Sigmoid colon (tissue), 7 donors: ENCODE data around the gene DLEU7. TPM values are rescaled to one million over a fixed set of nuclear protein-coding genes. Genes with fewer than 3 reads are reported as not detected.

Source experiments
- DNase-seq: peaks from one replicate; pipeline ENCODE4 v3.0.0-alpha.2; 2019
- H3K27ac ChIP-seq, 4 donors: fragments of 200-600 bp; sonication (generic); one replicate each; pipeline ENCODE4 v1.5.1; 2016 to 2019; ENCODE audit warnings: mild to moderate bottlenecking in 1 of 4
- H3K27me3 ChIP-seq, 3 donors: fragments of 200-600 bp; sonication (generic); one replicate each; pipeline ENCODE4 v1.5.1; 2019; ENCODE audit warnings: mild to moderate bottlenecking in 1 of 3
- H3K36me3 ChIP-seq, 4 donors: fragments of 200-600 bp; sonication (generic); one replicate each; pipeline ENCODE4 v1.5.1; 2016 to 2019
- H3K4me1 ChIP-seq, 4 donors: fragments of 200-600 bp; sonication (generic); one replicate each; pipeline ENCODE4 v1.5.1; 2017 to 2019
- H3K4me3 ChIP-seq, 4 donors: fragments of 200-600 bp; sonication (generic); one replicate each; pipeline ENCODE4 v1.5.1; 2017 to 2019; ENCODE audit warnings: mild to moderate bottlenecking in 2 of 4, moderate library complexity in 1 of 4
- H3K9me3 ChIP-seq, 4 donors: fragments of 200-600 bp in 3 of 4; sonication (generic) in 3 of 4; one replicate each; pipeline versions ENCODE4 v1.5.1 to v1.6.1; 2013 to 2019
- CTCF ChIP-seq, 4 experiments: fragments of 450-650 bp in 3 of 4; fragments of 200-600 bp in 1 of 4; IDR thresholded peaks; one replicate each; pipeline ENCODE4 v1.5.1; 2016 to 2019; ENCODE audit warnings: antibody characterized with exemption in 4 of 4, mild to moderate bottlenecking in 3 of 4, moderate library complexity in 2 of 4
- EP300 ChIP-seq, 4 donors: sonication (generic); formaldehyde crosslinking; IDR thresholded peaks; one replicate each; pipeline ENCODE4 v1.6.1; 2017; ENCODE audit warnings: antibody characterized with exemption in 4 of 4
- POLR2A ChIP-seq, 2 donors: fragments of 450-650 bp; IDR thresholded peaks; one replicate each; pipeline ENCODE4 v1.6.1; 2016; ENCODE audit warnings: antibody characterized with exemption in 2 of 2, mild to moderate bottlenecking in 2 of 2, moderate library complexity in 2 of 2
- POLR2AphosphoS5 ChIP-seq, 4 donors: sonication (generic); formaldehyde crosslinking; IDR thresholded peaks; one replicate each; pipeline ENCODE4 v1.6.1; 2017; ENCODE audit warnings: antibody characterized with exemption in 4 of 4
- WGBS, 2 donors: extraction: QIAGEN DNeasy Blood & Tissue Kit; methylation state at CpG; one replicate each; pipeline ENCODE4 v1.1.7; 2013; 5-methylcytosine and 5-hydroxymethylcytosine counted together
- intact Hi-C: fragments of 100-400 bp; cut with DNase I; formaldehyde crosslinking; loops from one replicate; pipeline ENCODE4 v1.15.1; 2023
- polyA plus RNA-seq, 3 donors: library from polyadenylated mRNA; stranded (reverse); fragments of 200-250 nt; gene quantifications; one replicate each; pipeline ENCODE4 v1.2.3, GENCODE V29; 2013
- total RNA-seq, 4 donors: library from RNA; depleted of rRNA; stranded (reverse); fragments of >200 nt; gene quantifications; one replicate each; pipeline ENCODE4 v1.1.0, GENCODE V29; 2016
- donor health status: healthy with polysubstance abuse.
- donor health status: Bipolar disorder and iron deficiency.
- donor health status: healthy.

The DLEU7 gene
- total and polyA plus RNA-seq, 7 donors, result 0.10 to 1.1 (median 0.62) TPM; not detected in 3

DNA sequence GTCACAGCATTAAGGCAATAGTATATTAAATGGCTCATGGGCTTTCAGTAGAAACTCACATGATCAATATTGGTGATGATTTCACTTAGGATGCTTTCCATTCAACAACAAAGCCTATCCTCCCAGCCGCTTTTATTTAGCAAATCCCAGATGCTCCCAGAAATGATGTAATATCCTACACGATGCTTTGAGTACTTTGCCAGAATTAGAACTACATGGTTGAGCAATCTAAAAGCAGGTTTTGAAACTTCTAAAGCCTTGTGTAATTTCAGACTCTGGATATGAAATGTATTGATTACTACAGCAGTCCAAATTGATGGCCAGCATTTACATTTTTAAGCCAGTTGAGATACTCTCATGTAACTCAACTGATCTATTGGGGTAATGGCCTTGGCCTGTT, 13.6 kb downstream of the DLEU7 start:
- H3K27ac ChIP-seq, result no peak overlapping the region
- intact Hi-C loops, result no loop called here

GRCh38 chr13:50829226-50829625, 14.3 kb downstream of the DLEU7 start:
- TF ChIP-seq POLR2A (IDR thresholded peaks at IDR 0.05) (no peak), CTCF (IDR thresholded peaks at IDR 0.05) (no peak)
- 76 to 83% methylated on average over 3 of the region's 3 CpGs for WGBS, 2 donors
- intact Hi-C loops, result no loop called here
- Histone ChIP-seq H3K4me1 (no peaks in the 10 kb centered on the region), H3K4me3 (no peak overlapping the region), H3K36me3 (no peaks in the 10 kb centered on the region), H3K27ac (no peak overlapping the region), H3K9me3 (peaks cover 0 to 2% (median 0%) of the 10 kb centered on the region in 4 donors), H3K27me3 (no peaks in the 10 kb centered on the region)
- no peak for DNase-seq

More for the DNA sequence above, 13.6 kb downstream of the DLEU7 start:
- no peaks in the 10 kb centered on the region for H3K4me1 ChIP-seq
- H3K4me3 ChIP-seq, result no peak overlapping the region
- H3K27me3 ChIP-seq, result no peaks in the 10 kb centered on the region
- DNase-seq, result no peak
- WGBS, 2 donors, result 78 to 86% methylated on average over 2 of the region's 2 CpGs
- H3K36me3 ChIP-seq, result no peaks in the 10 kb centered on the region
- peaks cover 0 to 2% (median 0%) of the 10 kb centered on the region in 4 donors for H3K9me3 ChIP-seq
- no peak for TF ChIP-seq POLR2AphosphoS5 (IDR thresholded peaks at IDR 0.05)
- TF ChIP-seq CTCF (IDR thresholded peaks at IDR 0.05), result no peak
- TF ChIP-seq EP300 (IDR thresholded peaks at IDR 0.05), result no peak
- TF ChIP-seq POLR2A (IDR thresholded peaks at IDR 0.05), result no peak

DNA sequence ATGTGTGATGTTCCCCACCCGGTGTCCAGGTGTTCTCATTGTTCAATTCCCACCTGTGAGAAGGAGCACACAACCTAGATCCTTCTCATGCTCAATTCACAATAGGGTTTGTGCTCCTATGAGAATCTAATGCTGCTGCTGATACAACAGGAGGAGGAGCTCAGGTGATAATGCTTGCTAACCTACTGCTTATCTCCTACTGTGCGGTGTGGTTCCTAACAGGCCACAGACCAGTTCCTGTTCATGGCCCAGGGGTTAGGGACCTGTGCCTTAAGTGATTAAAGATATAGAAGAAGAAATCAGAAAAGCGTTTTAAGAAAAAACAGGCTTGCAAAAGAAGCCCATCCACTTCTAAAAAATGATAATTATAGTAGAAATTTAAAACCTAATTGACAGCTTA, 17.5 kb downstream of the DLEU7 start:
- no peaks in the 10 kb centered on the region for H3K36me3 ChIP-seq
- no peak overlapping the region for H3K4me3 ChIP-seq
- intact Hi-C loops, result no loop called here
- TF ChIP-seq POLR2AphosphoS5 (IDR thresholded peaks at IDR 0.05) (no peak), CTCF (IDR thresholded peaks at IDR 0.05) (no peak), EP300 (IDR thresholded peaks at IDR 0.05) (no peak), POLR2A (IDR thresholded peaks at IDR 0.05) (no peak)
- no peak overlapping the region for H3K27ac ChIP-seq
- H3K27me3 ChIP-seq, result no peaks in the 10 kb centered on the region
- no peak for DNase-seq
- no peaks in the 10 kb centered on the region for H3K4me1 ChIP-seq
- H3K9me3 ChIP-seq, result peaks cover 0 to 2% (median 0%) of the 10 kb centered on the region in 4 donors
- 81 to 82% methylated on average over 3 of the region's 3 CpGs for WGBS, 2 donors

GRCh38 chr13:50812242-50812641, 31.2 kb downstream of the DLEU7 start:
- no peak for DNase-seq
- WGBS, 2 donors, result 73 to 86% methylated on average over 4 of the region's 4 CpGs
- intact Hi-C loops, result no loop called here

More at GRCh38 chr13:50812242-50812641, 31.2 kb downstream of the DLEU7 start:
- Histone ChIP-seq H3K4me3 (no peak overlapping the region), H3K27me3 (no peaks in the 10 kb centered on the region), H3K4me1 (no peaks in the 10 kb centered on the region), H3K9me3 (no peaks in the 10 kb centered on the region), H3K36me3 (no peaks in the 10 kb centered on the region), H3K27ac (no peak overlapping the region)
- TF ChIP-seq POLR2A (IDR thresholded peaks at IDR 0.05), result no peak
- TF ChIP-seq CTCF (IDR thresholded peaks at IDR 0.05), result no peak
- TF ChIP-seq EP300 (IDR thresholded peaks at IDR 0.05), result no peak
- TF ChIP-seq POLR2AphosphoS5 (IDR thresholded peaks at IDR 0.05), result no peak
